HG03469 (cell line): ENCODE measurements around the gene GADD45A.

Experiments used
- ATAC-seq: cut with Tn5 transposase; IDR thresholded peaks from one replicate; pipeline ENCODE4 v1.9.1; 2021; ENCODE audit warnings: mild to moderate bottlenecking, moderate library complexity, moderate number of reproducible peaks; ENCODE audit not compliant: unreplicated experiment

The GADD45A gene

DNA sequence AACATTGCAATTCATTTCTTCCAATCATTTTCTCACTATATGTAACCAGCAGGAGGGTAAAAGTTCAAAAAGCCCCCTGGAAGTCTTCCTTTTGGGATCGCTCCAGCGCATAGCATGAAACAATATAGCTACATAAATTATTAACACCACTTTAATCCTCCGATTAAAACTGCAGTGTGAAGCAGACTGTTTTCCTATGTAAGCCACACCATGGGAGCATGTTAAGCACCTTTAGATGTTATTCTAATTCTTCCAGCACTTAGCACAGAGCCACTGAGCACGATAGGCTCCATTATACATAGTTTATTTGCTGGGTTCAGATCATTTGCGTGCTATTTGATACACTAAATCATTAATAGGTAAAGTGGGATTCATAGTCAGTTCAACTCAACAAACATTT, 18.4 kb upstream of the GADD45A start:
- ATAC-seq = no peak

DNA sequence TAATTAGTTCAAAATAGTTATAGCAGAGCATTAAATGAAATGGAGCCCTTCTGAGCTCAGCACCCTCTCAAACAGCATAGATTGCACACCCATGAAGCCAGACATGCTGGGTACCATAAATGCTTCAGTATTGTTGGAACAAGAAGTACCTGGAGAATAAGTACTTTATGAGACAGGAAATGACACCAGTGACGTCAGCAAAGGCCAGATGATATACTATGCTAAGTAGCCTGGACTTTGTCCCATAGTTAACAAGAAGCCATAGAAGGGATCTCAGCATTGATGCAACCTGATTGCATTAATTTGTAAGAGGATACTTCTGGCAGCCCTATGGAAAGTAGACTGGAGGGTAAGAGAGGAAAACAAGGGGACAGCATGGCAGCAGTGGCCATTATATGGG, 16.3 kb upstream of the GADD45A start:
- no peak for ATAC-seq

GRCh38 chr1:67672260-67672803, 12.7 kb upstream of the GADD45A start:
- no peak for ATAC-seq

DNA sequence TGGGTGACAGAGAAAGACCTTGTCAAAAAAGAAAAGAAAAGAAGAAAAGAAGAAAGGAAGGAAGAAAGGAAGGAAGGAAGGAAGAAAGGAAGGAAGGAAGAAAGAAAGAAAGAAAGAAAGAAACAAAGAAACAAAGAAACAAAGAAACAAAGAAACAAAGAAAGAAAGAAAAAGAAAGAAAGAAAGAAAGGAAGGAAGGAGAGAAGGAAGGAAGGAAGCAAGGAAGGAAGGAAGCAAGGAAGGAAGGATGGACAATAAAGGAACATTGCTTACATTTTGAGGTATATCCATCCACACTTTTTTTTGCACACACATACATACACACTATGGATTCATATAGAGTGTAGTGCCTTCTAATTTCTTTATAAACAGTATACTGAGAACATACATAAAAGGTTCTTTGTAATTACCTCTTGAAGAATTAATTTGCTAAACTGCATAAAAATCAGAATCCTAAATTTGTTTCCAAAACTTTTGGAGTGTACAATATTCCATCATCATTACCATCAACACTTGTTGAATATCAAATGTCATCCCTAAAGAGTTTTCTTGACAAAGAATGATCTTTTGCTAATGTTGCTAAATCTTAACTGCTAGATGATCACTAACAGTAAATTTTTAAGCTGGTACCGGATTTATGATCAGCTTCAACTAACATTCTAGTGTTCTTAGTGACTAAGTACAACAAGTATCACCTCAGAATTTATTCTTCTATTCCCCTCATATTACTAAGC, 11.4 kb upstream of the GADD45A start:
- no peak for ATAC-seq

- no peak for ATAC-seq
These were observed 10.6 kb upstream of the GADD45A start for GRCh38 chr1:67674260-67675011.

- ATAC-seq = no peak
These were observed 9.2 kb upstream of the GADD45A start for GRCh38 chr1:67675800-67676199.

- no peak for ATAC-seq
These were observed 8.7 kb upstream of the GADD45A start for GRCh38 chr1:67676287-67676686.

DNA sequence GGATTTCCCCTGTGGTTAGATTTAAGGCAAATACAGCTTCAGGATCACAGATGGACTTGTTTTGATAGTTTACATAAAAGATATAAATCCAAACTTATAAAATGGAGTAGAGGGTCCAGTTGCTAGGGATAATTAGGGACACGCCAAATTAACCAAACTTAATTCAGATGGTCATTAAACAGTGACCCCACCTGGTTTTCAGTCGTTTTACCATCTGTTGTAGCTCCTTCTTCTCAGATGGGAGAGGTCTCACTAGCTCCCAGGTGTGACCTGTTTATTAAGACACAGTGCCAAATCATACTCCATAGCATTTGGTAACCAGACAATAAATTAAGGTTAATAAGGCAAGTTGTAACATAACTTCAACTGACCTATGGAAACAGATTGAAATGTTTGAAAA, 8.1 kb upstream of the GADD45A start:
- ATAC-seq = no peak

GRCh38 chr1:67677408-67677807, 7.6 kb upstream of the GADD45A start:
- ATAC-seq = no peak

- no peak for ATAC-seq
These were observed 7.1 kb upstream of the GADD45A start for GRCh38 chr1:67677930-67678329.

DNA sequence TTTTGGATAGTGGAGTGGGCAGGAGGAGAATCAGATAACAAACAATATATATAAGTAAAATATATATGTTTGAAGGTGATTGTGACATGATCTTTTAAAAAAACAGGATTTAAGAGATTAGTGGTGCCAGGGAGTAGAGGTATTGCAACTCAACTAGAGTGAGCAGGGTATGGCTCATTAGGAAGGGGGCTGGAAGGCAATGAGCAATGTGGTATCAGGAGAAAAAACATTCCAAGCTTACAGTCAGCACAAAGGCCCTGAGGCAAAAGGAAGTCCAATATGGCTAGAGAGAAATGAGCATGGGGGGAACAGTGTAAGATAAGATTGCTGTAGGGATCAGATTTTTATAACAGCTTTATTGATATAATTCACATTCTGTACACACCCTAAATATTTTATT, 5.3 kb upstream of the GADD45A start:
- no peak for ATAC-seq

DNA sequence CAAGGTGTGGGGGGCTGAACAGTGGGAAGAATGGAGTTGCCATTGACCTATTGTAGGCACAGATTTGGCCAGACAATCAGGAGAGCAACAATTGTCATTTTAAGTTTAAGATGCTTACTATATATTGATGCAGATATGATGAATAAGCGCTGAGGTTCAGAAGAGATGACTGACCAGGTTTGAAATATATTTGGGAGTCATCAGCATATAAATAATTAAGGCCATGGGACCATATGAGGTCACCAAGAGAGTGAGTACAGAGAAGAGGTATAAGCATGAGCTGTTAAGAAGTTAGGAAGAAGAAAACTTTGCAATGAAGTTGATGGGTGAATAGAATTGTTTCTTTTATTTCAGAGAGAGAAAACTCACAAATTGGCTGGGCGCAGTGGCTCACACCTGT, 4.5 kb upstream of the GADD45A start:
- ATAC-seq = no peak

DNA sequence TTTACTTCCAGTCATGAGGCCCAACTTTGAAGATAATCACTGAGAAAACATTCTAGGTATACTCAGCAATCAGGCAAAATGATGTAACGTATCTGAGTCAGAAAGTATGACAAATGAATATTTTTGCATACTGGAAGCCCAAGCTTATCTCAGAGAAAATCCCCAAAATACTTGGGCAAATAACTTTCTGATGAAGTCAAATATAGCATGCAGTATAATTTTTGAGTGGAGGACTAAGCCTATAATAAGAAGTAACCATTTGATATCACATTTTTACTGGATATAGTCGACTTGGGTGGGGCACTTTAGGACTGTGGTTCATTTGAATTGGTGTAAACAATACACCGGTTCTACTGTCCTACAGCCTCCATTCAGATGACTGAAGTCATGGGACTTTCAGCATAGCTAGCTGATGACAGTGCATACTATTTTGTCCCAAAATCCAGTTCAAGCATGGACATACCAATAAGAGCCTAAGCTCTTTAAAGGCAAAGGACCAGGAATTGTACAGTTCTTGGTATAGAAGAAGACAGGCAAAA, 2.3 kb upstream of the GADD45A start:
- ATAC-seq = no peak

- no peak for ATAC-seq
These were observed 1.7 kb upstream of the GADD45A start for GRCh38 chr1:67683316-67683715.

DNA sequence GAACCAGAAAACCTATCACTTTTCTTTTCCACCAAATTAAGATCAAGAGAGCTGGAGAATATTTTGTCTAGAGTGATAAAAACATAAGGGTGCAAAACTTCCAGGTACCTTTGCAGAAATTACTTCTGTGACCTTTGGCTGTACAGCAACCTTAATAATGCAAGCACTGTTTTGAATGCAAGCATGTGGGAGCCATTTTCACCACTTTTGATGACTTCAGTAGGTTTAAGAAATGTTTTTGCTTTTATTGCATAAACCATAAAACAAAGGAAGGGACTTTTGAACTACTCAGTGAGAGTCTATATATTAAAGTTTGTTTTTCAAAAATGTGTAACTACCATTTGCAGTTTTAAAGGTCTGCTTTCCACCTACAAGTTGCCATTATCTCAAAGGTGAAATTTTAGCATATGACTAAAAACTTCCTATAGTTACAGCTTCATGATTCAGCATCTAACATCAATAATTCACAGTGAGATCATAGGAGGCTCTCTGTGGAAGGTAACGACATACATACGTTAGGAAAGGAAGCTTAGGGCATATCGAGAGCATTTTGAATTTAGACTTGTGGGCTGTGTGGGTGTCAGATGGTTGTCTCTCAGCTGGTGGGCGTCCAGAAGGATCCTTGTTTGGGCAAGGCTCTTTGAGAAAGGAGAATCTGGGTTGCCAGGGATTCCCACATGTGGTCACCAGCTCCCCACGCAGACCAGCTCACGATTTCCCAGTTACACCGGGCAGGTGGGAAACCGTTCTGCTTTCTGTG, 1.1 kb upstream of the GADD45A start:
- no peak for ATAC-seq

DNA sequence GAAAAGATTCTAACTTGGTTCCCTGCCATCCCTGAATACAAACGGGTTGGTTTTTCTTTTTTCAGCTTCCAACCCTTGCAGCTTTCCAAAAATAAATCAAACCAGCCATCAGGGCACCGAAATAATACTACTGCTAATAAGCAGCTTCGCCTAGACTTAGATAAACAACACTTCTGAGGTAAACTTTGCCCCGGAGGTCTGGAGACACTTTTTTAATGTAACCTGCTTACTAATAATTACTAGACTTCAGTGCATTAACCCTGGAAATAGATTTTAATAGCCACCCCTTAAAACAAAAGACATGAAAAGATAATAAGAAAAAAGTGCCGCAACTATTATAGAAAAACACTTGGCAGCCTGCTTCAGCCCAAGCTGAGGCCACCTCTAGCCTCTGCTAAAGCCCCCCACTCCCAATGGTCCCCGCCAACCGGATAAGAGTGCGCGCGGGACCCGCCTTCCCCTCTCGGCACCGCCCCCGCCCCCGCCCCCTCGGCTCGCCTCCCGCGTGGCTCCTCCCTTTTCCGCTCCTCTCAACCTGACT, 405 bp upstream of the GADD45A start:
- no peak for ATAC-seq

DNA sequence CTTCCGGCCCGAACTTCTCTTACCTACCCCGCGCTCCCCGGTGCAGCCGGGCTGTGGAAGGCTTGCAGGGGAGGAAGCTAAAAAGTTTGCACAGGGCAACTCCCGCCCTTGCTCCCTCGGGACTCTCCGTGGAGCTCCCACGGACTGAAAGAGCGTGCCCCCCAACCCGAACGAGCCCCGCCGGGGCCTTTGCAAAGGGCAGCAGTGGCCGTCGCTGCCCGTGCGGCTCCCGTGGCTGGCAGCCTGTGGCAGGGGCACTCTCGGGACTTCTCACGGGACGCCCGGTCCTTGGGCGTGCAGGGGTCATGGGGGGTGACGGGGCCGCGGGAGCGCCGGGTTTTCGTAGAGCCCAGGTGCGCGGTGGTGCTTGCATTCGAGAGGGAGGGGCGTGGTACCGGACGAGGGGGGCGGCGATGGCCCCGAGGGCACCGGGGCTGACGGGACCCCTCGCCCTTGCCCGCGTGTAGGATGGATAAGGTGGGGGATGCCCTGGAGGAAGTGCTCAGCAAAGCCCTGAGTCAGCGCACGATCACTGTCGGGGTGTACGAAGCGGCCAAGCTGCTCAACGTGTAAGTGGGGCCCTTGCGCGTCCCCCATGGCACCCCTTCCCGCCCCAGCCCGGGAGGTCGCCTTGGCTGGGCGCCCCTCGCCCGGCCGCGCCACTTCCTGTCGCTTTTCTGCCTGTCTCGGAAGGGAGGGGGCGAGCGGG, 711 bp downstream of the GADD45A start:
- ATAC-seq = no peak

GRCh38 chr1:67686267-67687197, 1.5 kb downstream of the GADD45A start:
- no peak for ATAC-seq

GRCh38 chr1:67687198-67687545, 2.2 kb downstream of the GADD45A start:
- no peak for ATAC-seq
